Esophagus muscularis mucosa (tissue), 4 donors: ENCODE results near the gene MT1A. TPM values are rescaled to one million over a fixed set of nuclear protein-coding genes. Genes with fewer than 3 reads are reported as not detected.

ENCODE experiments used
- DNase-seq: peaks from one replicate; pipeline ENCODE4 v3.0.0-alpha.2; 2017; ENCODE audit errors: extremely low spot score
- H3K27ac ChIP-seq, 4 donors: fragments of 200-600 bp; sonication (generic); replicated peaks in 1 of 4; 1 replicate in 3 of 4; 2 replicates in 1 of 4; pipeline ENCODE4 v1.5.1; 2016 to 2019; ENCODE audit warnings: mild to moderate bottlenecking in 1 of 4
- H3K27me3 ChIP-seq, 4 donors: fragments of 200-600 bp; sonication (generic); one replicate each; pipeline versions ENCODE4 v1.5.1 to v1.6.0; 2016 to 2019
- H3K36me3 ChIP-seq, 4 donors: fragments of 200-600 bp; sonication (generic); one replicate each; pipeline ENCODE4 v1.5.1; 2016 to 2019
- H3K4me1 ChIP-seq, 4 donors: fragments of 200-600 bp; sonication (generic); one replicate each; pipeline ENCODE4 v1.5.1; 2016 to 2019
- H3K4me3 ChIP-seq, 4 donors: fragments of 200-600 bp; sonication (generic); 1 replicate in 2 of 4; 2 replicates in 2 of 4; pipeline ENCODE4 v1.5.1; 2016 to 2019; ENCODE audit warnings: mild to moderate bottlenecking in 4 of 4, moderate library complexity in 1 of 4
- H3K9me3 ChIP-seq, 4 donors: fragments of 200-600 bp; sonication (generic); 1 replicate in 3 of 4; 2 replicates in 1 of 4; pipeline ENCODE4 v1.5.1; 2016 to 2019
- CTCF ChIP-seq, 3 experiments: fragments of 200-600 bp in 2 of 3; fragments of 450-650 bp in 1 of 3; sonication (generic) in 2 of 3; IDR thresholded peaks; one replicate each; pipeline ENCODE4 v1.5.1; 2017 to 2019; ENCODE audit warnings: antibody characterized with exemption in 3 of 3, mild to moderate bottlenecking in 2 of 3, moderate library complexity in 1 of 3
- EP300 ChIP-seq: sonication (generic); formaldehyde crosslinking; IDR thresholded peaks from one replicate; pipeline ENCODE4 v1.6.1; 2017; ENCODE audit warnings: antibody characterized with exemption
- POLR2A ChIP-seq: fragments of 450-650 bp; IDR thresholded peaks from one replicate; pipeline ENCODE4 v1.6.1; 2017; ENCODE audit warnings: antibody characterized with exemption, moderate library complexity, mild to moderate bottlenecking, low read depth
- POLR2AphosphoS5 ChIP-seq, 2 donors: sonication (generic); formaldehyde crosslinking; IDR thresholded peaks; one replicate each; pipeline ENCODE4 v1.6.1; 2017; ENCODE audit warnings: antibody characterized with exemption in 2 of 2
- WGBS: methylation state at CpG from one replicate; pipeline ENCODE4 v1.1.5; 2018; 5-methylcytosine and 5-hydroxymethylcytosine counted together
- intact Hi-C: fragments of 100-400 bp; cut with DNase I; formaldehyde crosslinking; loops from one replicate; pipeline ENCODE4 v1.15.1; 2023
- total RNA-seq, 4 donors: library from RNA; depleted of rRNA; stranded (reverse); fragments of >200 nt; gene quantifications; one replicate each; pipeline versions ENCODE4 v1.1.0 to v1.2.1, GENCODE V29; 2016

Gene MT1A
- total RNA-seq, 4 donors from 2014 or later: 1.7 to 371 (median 21.3) TPM; not detected in 1

DNA sequence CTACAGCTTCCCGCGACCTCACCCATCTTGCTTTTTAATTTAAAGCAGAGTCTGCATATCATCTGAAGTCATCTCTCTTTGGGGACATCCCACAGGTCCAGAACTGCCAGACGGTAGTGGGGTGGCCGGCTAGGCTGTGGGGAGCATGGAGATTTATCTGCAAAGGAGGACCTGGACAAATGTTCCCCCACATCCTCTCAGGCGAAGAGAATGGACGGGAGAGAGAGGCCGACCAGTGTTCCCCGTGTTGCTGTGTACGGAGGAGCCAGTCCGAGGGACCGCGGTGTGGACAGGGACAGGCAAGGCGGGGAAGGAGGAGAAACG, 6.7 kb upstream of the MT1A start:
- Histone ChIP-seq H3K9me3 (no peaks in the 10 kb centered on the region), H3K27me3 (peaks cover 0 to 45% (median 11%) of the 10 kb centered on the region in 4 donors), H3K27ac (peak overlapping the region; percentile 67 to 82 (median 74)), H3K36me3 (no peaks in the 10 kb centered on the region), H3K4me1 (peaks cover 11 to 57% (median 43%) of the 10 kb centered on the region in 4 donors), H3K4me3 (peak overlapping the region; percentile 57 to 66 (median 60))
- WGBS: 28% methylated on average over 14 of the region's 14 CpGs
- TF ChIP-seq CTCF (IDR thresholded peaks at IDR 0.05) (no peak), EP300 (no peak), POLR2AphosphoS5 (IDR thresholded peaks at IDR 0.05) (no peak), POLR2A (no peak)
- intact Hi-C loops: no loop called here
- no peak for DNase-seq

DNA sequence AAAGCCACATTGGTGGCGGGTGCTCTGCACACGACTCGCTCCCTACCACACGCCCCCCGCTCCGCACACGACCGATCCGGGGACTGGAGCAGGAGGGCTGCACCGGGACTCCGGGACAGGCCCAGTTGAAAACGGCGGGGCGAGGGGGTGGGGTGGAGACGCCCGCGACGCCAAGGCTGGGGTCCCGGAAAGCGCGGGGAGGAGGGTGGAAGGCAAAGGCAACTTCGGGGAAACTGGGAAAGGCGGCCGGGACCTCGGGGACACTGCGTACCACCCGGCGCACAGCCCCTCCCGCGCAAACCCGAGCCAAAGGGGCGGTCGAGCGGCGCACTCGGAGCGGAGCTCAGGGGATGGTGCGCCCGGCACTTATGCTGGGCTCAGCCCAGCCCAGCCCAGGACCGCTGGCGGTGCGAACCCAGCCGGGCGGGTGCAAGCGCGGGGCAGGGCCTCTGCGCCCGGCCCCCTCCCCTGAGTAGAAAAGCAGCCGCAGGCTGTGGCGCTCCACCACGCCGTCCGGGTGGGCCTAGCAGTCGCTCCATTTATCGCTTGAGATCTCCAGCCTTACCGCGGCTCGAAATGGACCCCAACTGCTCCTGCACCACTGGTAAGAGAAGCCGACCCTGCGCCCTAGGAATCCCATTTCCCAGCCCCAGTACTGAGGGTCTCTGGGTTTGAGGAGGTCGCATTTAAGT, 6.2 kb upstream of the MT1A start, which contains the start of gene MT1M:
MT1M (plus strand) TSS at position 504 of the 692 bp plus-strand sequence; CDS start at position 577, 73 bp downstream.
- H3K4me3 ChIP-seq: peak within 1 kb of the TSS; percentile 57 to 66 (median 60)
- H3K9me3 ChIP-seq: no peaks in the 10 kb centered on the region
- H3K4me1 ChIP-seq: peaks cover 6 to 52% (median 37%) of the 10 kb centered on the region in 4 donors
- peak; percentile 95 for TF ChIP-seq EP300
- peak; percentile 39 for TF ChIP-seq POLR2A
- TF ChIP-seq CTCF (IDR thresholded peaks at IDR 0.05): no peak
- TF ChIP-seq POLR2AphosphoS5 (IDR thresholded peaks at IDR 0.05): peak; percentile 72 to 85
- WGBS: 12% methylated on average over 26 of the region's 61 CpGs
- H3K27me3 ChIP-seq: peaks cover 0 to 51% (median 13%) of the 10 kb centered on the region in 4 donors
- intact Hi-C loops: no loop called here
- H3K27ac ChIP-seq: peak within 1 kb of the TSS; percentile 67 to 82 (median 74)
- no peak for DNase-seq
- H3K36me3 ChIP-seq: no peaks in the 10 kb centered on the region

- no peaks in the 10 kb centered on the region for H3K9me3 ChIP-seq
- peaks cover 6 to 51% (median 37%) of the 10 kb centered on the region in 4 donors for H3K4me1 ChIP-seq
- H3K27ac ChIP-seq: peak overlapping the region; percentile 67 to 82 (median 74)
- DNase-seq: no peak
- TF ChIP-seq POLR2A (no peak), CTCF (IDR thresholded peaks at IDR 0.05) (no peak), POLR2AphosphoS5 (IDR thresholded peaks at IDR 0.05) (no peak), EP300 (no peak)
- 62% methylated on average over 5 of the region's 6 CpGs for WGBS
- intact Hi-C loops: no loop called here
- no peaks in the 10 kb centered on the region for H3K36me3 ChIP-seq
- peak overlapping the region; percentile 57 to 66 (median 60) for H3K4me3 ChIP-seq
- H3K27me3 ChIP-seq: peaks cover 0 to 57% (median 16%) of the 10 kb centered on the region in 4 donors
Observed at GRCh38 chr16:56632848-56633365, 5.6 kb upstream of the MT1A start.

DNA sequence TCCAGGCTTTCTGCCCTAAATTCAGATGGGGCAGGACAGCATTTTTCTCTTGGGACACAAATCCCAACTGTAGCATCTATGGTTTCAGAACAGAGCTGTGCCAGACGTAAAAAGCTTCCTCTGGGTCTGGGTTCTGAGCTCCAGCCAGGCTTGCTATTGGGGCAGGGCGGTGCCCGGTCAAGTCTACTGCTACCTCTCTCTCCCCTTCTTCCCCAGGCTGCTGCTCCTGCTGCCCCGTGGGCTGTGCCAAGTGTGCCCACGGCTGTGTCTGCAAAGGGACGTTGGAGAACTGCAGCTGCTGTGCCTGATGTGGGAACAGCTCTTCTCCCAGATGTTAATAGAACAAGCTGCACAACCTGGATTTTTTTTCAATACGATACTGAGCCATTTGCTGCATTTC, 4.9 kb upstream of the MT1A start:
- intact Hi-C loops: no loop called here
- H3K4me3 ChIP-seq: peak overlapping the region; percentile 57 to 66 (median 60)
- WGBS: 74% methylated on average over 7 of the region's 7 CpGs
- no peaks in the 10 kb centered on the region for H3K36me3 ChIP-seq
- TF ChIP-seq EP300 (no peak), POLR2AphosphoS5 (IDR thresholded peaks at IDR 0.05) (no peak), CTCF (IDR thresholded peaks at IDR 0.05) (no peak), POLR2A (no peak)
- H3K27me3 ChIP-seq: peaks cover 0 to 63% (median 18%) of the 10 kb centered on the region in 4 donors
- no peak for DNase-seq
- peak overlapping the region in 3 of 4 donors; percentile 67 to 82 (median 78) for H3K27ac ChIP-seq
- H3K4me1 ChIP-seq: peaks cover 10 to 56% (median 44%) of the 10 kb centered on the region in 4 donors
- H3K9me3 ChIP-seq: no peaks in the 10 kb centered on the region
